ENCODE results near the gene C6orf47.

DNA sequence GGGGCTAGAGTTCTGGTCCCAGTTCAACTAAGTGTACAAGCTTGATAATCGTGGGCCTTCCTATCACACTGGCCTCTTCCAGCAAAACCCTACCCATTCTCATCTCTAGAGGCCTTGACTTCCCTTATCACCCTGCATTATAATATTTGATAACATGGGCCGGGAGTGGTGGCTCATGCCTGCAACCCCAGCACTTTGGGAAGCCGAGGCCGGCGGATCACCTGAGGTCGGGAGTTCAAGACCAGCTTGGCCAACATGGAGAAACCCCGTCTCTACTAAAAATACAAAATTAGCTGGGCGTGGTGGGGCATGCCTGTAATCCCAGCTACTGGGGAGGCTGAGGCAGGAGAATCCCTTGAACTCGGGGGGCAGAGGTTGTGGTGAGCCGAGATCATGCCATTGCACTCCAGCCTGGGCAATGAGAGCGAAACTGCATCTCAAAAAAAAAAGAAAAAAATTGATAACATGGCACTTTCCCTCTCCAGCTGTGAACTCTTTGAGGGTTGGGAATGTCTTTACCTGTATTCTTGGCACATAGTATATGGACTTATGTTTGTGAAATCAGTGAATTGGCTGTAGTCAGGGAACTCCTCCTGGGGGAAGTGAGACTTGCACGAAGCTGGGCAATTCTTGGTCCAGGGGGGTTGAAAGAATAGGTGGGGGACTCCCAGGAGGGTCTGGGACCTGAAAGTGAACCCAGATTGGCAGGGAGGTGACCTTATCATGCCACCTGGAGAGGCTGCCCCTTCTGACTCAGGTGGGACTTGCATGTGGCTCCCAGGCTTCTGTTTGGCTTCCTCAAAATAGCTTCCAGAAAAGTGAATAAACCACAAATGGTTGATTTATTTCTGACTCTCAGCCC, 915 bp upstream of the C6orf47 start:
- TF ChIP-seq POLR2A (IDR thresholded peaks at IDR 0.05), result no peak
- no peak for TF ChIP-seq POLR2AphosphoS5 (IDR thresholded peaks at IDR 0.05)
- TF ChIP-seq, protein P1, sequence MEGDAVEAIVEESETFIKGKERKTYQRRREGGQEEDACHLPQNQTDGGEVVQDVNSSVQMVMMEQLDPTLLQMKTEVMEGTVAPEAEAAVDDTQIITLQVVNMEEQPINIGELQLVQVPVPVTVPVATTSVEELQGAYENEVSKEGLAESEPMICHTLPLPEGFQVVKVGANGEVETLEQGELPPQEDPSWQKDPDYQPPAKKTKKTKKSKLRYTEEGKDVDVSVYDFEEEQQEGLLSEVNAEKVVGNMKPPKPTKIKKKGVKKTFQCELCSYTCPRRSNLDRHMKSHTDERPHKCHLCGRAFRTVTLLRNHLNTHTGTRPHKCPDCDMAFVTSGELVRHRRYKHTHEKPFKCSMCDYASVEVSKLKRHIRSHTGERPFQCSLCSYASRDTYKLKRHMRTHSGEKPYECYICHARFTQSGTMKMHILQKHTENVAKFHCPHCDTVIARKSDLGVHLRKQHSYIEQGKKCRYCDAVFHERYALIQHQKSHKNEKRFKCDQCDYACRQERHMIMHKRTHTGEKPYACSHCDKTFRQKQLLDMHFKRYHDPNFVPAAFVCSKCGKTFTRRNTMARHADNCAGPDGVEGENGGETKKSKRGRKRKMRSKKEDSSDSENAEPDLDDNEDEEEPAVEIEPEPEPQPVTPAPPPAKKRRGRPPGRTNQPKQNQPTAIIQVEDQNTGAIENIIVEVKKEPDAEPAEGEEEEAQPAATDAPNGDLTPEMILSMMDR (IDR thresholded peaks at IDR 0.05), result no peak

Data from sigmoid colon (tissue), 4 donors.